ENCODE measurements around the gene SYT1.

The SYT1 gene

DNA sequence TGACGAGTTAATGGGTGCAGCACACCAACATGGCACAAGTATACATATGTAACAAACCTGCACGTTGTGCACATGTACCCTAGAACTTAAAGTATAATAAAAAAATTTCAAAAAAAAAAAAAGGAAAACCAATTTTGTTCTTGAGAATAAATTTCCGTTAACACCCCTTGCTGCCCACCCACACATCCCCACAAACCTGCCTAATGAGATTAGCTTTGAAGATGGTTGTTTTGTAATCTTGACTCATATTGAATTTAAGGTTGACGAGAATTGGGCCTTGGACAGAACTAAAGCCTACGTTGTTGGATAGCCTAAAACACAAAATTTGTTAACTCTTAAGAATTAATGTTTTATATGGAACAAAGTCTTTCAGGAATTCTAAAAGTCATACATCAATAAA is 52.9 kb downstream of the SYT1 start:
- DNase-seq (ENCODE audit: low spot score in 2 of 2): no peak
- Mint-ChIP-seq H3K4me3 (no peak overlapping the region), H3K4me1 (no peaks in the 10 kb centered on the region), H3K27ac (ENCODE audit: low read depth) (no peak overlapping the region), H3K27me3 (no peaks in the 10 kb centered on the region), H3K36me3 (ENCODE audit: insufficient read depth) (no peaks in the 10 kb centered on the region), H3K9me3 (peaks cover 14% of the 10 kb centered on the region)
- no peak for ATAC-seq (replicated peaks; ENCODE audit: extremely low read depth, poor library complexity, severe bottlenecking)

GRCh38 chr12:78918268-78918667 is 53.7 kb downstream of the SYT1 start:
- no peak overlapping the region for H3K4me3 Mint-ChIP-seq
- peaks cover 14% of the 10 kb centered on the region for H3K9me3 Mint-ChIP-seq
- ATAC-seq (replicated peaks; ENCODE audit: extremely low read depth, poor library complexity, severe bottlenecking) (no peak), DNase-seq (ENCODE audit: low spot score in 2 of 2) (no peak)
- no peaks in the 10 kb centered on the region for H3K4me1 Mint-ChIP-seq
- no peak overlapping the region for H3K27ac Mint-ChIP-seq (ENCODE audit: low read depth)
- H3K36me3 Mint-ChIP-seq (ENCODE audit: insufficient read depth): no peaks in the 10 kb centered on the region
- H3K27me3 Mint-ChIP-seq: no peaks in the 10 kb centered on the region

GRCh38 chr12:78928200-78929074 is 63.9 kb downstream of the SYT1 start:
- H3K4me3 Mint-ChIP-seq: no peak overlapping the region
- H3K9me3 Mint-ChIP-seq: peaks cover 36% of the 10 kb centered on the region
- H3K36me3 Mint-ChIP-seq (ENCODE audit: insufficient read depth): no peaks in the 10 kb centered on the region
- no peaks in the 10 kb centered on the region for H3K4me1 Mint-ChIP-seq
- no peaks in the 10 kb centered on the region for H3K27me3 Mint-ChIP-seq
- ATAC-seq (replicated peaks; ENCODE audit: extremely low read depth, poor library complexity, severe bottlenecking): no peak
- DNase-seq (ENCODE audit: low spot score in 2 of 2): no peak
- H3K27ac Mint-ChIP-seq (ENCODE audit: low read depth): no peak overlapping the region

DNA sequence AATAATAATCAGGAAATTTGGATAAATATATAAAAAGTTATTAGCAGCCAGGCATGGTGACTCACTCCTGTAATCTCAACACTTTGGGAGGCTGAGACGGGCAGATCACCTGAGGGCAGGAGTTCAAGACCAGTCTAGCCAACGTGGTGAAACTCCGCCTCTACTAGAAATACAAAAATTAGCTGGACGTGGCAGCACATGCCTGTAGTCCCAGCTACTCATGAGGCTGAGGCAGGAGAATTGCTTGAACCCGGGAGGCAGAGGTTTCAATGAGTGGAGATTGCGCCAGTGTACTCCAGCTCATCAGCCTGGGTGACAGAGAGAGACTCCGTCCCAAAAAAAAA is 64.5 kb downstream of the SYT1 start:
- no peaks in the 10 kb centered on the region for H3K27me3 Mint-ChIP-seq
- H3K9me3 Mint-ChIP-seq: peaks cover 36% of the 10 kb centered on the region
- no peak overlapping the region for H3K4me3 Mint-ChIP-seq
- no peaks in the 10 kb centered on the region for H3K4me1 Mint-ChIP-seq
- ATAC-seq (replicated peaks; ENCODE audit: extremely low read depth, poor library complexity, severe bottlenecking) (no peak), DNase-seq (ENCODE audit: low spot score in 2 of 2) (no peak)
- H3K27ac Mint-ChIP-seq (ENCODE audit: low read depth): no peak overlapping the region
- no peaks in the 10 kb centered on the region for H3K36me3 Mint-ChIP-seq (ENCODE audit: insufficient read depth)

- Mint-ChIP-seq H3K36me3 (ENCODE audit: insufficient read depth) (no peaks in the 10 kb centered on the region), H3K27ac (ENCODE audit: low read depth) (no peak overlapping the region), H3K4me1 (no peaks in the 10 kb centered on the region), H3K9me3 (peaks cover 32% of the 10 kb centered on the region), H3K4me3 (no peak overlapping the region), H3K27me3 (no peaks in the 10 kb centered on the region)
- no peak for ATAC-seq (replicated peaks; ENCODE audit: extremely low read depth, poor library complexity, severe bottlenecking)
- DNase-seq (ENCODE audit: low spot score in 2 of 2): no peak
Observed at GRCh38 chr12:78931466-78931990, 67.0 kb downstream of the SYT1 start.

GRCh38 chr12:78933014-78933413 is 68.4 kb downstream of the SYT1 start:
- no peaks in the 10 kb centered on the region for H3K36me3 Mint-ChIP-seq (ENCODE audit: insufficient read depth)
- no peak for ATAC-seq (replicated peaks; ENCODE audit: extremely low read depth, poor library complexity, severe bottlenecking)
- no peak for DNase-seq (ENCODE audit: low spot score in 2 of 2)
- H3K4me3 Mint-ChIP-seq: no peak overlapping the region
- H3K9me3 Mint-ChIP-seq: peaks cover 24% of the 10 kb centered on the region
- H3K4me1 Mint-ChIP-seq: no peaks in the 10 kb centered on the region
- H3K27me3 Mint-ChIP-seq: no peaks in the 10 kb centered on the region
- H3K27ac Mint-ChIP-seq (ENCODE audit: low read depth): no peak overlapping the region

DNA sequence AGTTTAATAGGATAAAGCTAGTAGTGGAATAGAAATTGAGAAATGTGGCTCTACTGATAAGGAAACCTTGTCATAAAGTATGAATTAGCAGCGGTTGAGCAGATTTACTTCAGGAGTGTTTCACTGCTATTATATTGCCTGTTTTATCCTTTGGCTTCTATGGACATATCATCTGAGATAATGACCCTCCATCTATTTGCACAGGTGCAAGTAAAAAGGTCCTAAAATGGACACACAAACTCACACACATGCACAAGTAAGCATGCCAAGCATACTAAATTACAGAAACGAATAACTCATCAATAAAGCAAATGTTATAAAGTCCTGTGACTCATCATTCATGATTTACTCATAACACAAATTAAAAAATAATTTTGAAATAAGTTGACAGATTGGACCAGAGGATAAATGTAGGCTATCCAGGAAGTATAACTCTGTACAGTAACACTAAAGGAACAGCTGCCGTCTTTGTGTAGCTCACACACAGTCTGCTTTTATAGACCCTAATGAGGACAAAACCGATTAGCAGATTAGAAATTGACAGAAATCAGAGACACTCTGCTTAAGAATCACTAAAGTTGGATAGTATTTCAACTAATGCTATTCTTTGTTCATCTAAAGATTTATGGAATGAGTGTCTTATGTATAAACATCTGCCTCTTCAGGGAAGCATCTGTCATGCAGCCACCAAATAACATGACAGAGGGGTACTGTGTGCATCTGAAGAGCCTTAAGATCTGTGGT is 73.9 kb downstream of the SYT1 start:
- Mint-ChIP-seq H3K9me3 (peaks cover 17% of the 10 kb centered on the region), H3K36me3 (ENCODE audit: insufficient read depth) (no peaks in the 10 kb centered on the region), H3K27me3 (no peaks in the 10 kb centered on the region), H3K27ac (ENCODE audit: low read depth) (no peak overlapping the region), H3K4me3 (no peak overlapping the region), H3K4me1 (no peaks in the 10 kb centered on the region)
- ATAC-seq (replicated peaks; ENCODE audit: extremely low read depth, poor library complexity, severe bottlenecking): no peak
- no peak for DNase-seq (ENCODE audit: low spot score in 2 of 2)

GRCh38 chr12:78949532-78949931 is 85.0 kb downstream of the SYT1 start:
- Mint-ChIP-seq H3K36me3 (ENCODE audit: insufficient read depth) (no peaks in the 10 kb centered on the region), H3K27me3 (no peaks in the 10 kb centered on the region), H3K4me1 (no peaks in the 10 kb centered on the region), H3K4me3 (no peak overlapping the region), H3K9me3 (peaks cover 7% of the 10 kb centered on the region), H3K27ac (ENCODE audit: low read depth) (no peak overlapping the region)
- no peak for DNase-seq (ENCODE audit: low spot score in 2 of 2)
- ATAC-seq (replicated peaks; ENCODE audit: extremely low read depth, poor library complexity, severe bottlenecking): no peak

- no peak for DNase-seq (ENCODE audit: low spot score in 2 of 2)
- no peaks in the 10 kb centered on the region for H3K27me3 Mint-ChIP-seq
- H3K36me3 Mint-ChIP-seq (ENCODE audit: insufficient read depth): no peaks in the 10 kb centered on the region
- no peak for ATAC-seq (replicated peaks; ENCODE audit: extremely low read depth, poor library complexity, severe bottlenecking)
- H3K27ac Mint-ChIP-seq (ENCODE audit: low read depth): no peak overlapping the region
- H3K9me3 Mint-ChIP-seq: peaks cover 7% of the 10 kb centered on the region
- H3K4me3 Mint-ChIP-seq: no peak overlapping the region
- no peaks in the 10 kb centered on the region for H3K4me1 Mint-ChIP-seq
Observed at GRCh38 chr12:78951803-78952551, 87.4 kb downstream of the SYT1 start.

DNA sequence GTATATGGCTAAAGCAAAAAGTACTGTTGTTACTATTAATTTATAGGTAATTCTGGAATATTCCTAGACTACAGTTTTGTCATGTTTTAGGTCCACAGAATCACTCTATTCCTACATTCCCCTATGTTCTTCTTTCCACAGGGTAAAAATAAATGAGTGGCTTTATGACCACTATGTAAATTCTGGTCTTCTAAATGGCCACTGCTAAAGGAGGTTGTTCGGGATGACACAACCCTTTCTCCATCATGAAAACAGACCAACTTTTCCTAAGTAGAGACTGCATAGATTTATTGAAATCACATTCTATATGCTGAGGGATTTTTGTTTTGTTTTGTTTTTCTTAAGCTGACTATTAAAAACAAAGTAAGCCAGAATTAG is 88.0 kb downstream of the SYT1 start:
- peaks cover 7% of the 10 kb centered on the region for H3K9me3 Mint-ChIP-seq
- no peaks in the 10 kb centered on the region for H3K4me1 Mint-ChIP-seq
- no peaks in the 10 kb centered on the region for H3K27me3 Mint-ChIP-seq
- ATAC-seq (replicated peaks; ENCODE audit: extremely low read depth, poor library complexity, severe bottlenecking): no peak
- no peak for DNase-seq (ENCODE audit: low spot score in 2 of 2)
- H3K4me3 Mint-ChIP-seq: no peak overlapping the region
- H3K27ac Mint-ChIP-seq (ENCODE audit: low read depth): no peak overlapping the region
- H3K36me3 Mint-ChIP-seq (ENCODE audit: insufficient read depth): no peaks in the 10 kb centered on the region

GRCh38 chr12:78958941-78959340 is 94.4 kb downstream of the SYT1 start:
- Mint-ChIP-seq H3K27ac (ENCODE audit: low read depth) (no peak overlapping the region), H3K27me3 (no peaks in the 10 kb centered on the region), H3K4me3 (no peak overlapping the region), H3K9me3 (peaks cover 3% of the 10 kb centered on the region), H3K36me3 (ENCODE audit: insufficient read depth) (no peaks in the 10 kb centered on the region), H3K4me1 (no peaks in the 10 kb centered on the region)
- DNase-seq (ENCODE audit: low spot score in 2 of 2) (no peak), ATAC-seq (replicated peaks; ENCODE audit: extremely low read depth, poor library complexity, severe bottlenecking) (no peak)

GRCh38 chr12:78959556-78959955 is 95.0 kb downstream of the SYT1 start:
- H3K4me3 Mint-ChIP-seq: no peak overlapping the region
- peaks cover 3% of the 10 kb centered on the region for H3K9me3 Mint-ChIP-seq
- no peak overlapping the region for H3K27ac Mint-ChIP-seq (ENCODE audit: low read depth)

More at GRCh38 chr12:78959556-78959955, 95.0 kb downstream of the SYT1 start:
- no peak for DNase-seq (ENCODE audit: low spot score in 2 of 2)
- no peak for ATAC-seq (replicated peaks; ENCODE audit: extremely low read depth, poor library complexity, severe bottlenecking)
- H3K4me1 Mint-ChIP-seq: no peaks in the 10 kb centered on the region
- no peaks in the 10 kb centered on the region for H3K27me3 Mint-ChIP-seq
- no peaks in the 10 kb centered on the region for H3K36me3 Mint-ChIP-seq (ENCODE audit: insufficient read depth)

All from central memory CD8-positive, alpha-beta T cell (primary cell).